ENCODE measurements around the gene CRKL. TPM values are rescaled to one million over a fixed set of nuclear protein-coding genes. Genes with fewer than 3 reads are reported as not detected.
"Not testable (repeated sequence)": the region's sequence is repeated elsewhere in the genome, so short reads cannot be mapped to it uniquely, and the experiment has no call there.

CRKL gene
- total RNA-seq, 2 donors from 2014 or later = 42.1 to 45.2 TPM

DNA sequence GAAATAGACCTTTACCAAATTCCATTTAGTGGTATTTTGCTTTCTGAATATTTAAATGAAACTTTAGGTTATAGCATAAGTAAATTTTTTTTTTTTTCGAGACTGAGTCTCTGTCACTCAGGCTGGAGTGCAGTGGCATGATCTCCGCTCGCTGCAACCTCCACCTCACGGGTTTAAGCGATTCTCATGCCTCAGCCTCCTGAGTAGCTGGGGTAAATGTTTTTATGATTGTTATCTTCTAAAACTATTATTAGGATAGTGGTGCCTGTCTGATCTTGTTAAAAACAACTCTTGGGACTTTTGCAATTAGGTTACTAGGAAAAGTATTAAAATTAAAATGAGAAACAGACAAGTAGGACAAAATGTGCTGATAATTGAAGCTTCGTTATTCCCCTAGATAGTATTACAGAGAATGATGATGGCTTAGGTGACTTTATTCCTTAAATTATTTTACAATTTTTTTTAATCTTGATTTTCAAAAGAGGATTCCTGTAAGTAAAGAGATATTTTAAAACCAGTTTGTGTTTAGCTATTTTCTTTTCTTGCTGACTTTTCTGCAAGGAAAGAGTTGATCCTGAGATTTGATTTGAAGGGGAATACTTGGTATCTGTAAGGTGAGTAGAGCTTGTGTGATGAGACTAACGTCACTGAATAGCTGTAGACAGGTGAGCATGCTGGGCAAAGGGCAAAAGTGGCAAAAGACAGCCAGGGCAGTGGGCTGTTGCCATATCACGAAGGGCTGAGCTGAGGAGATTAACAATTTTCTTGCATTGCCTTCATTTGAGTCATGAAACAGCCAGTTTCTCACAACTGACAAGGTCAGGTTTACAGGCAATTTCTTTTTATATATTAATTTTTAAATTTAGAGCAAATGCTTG, 20.8 kb downstream of the CRKL start:
- ATAC-seq (ENCODE audit: insufficient number of reproducible peaks, low FRiP score, low read depth) = no peak
- TF ChIP-seq, protein P1, sequence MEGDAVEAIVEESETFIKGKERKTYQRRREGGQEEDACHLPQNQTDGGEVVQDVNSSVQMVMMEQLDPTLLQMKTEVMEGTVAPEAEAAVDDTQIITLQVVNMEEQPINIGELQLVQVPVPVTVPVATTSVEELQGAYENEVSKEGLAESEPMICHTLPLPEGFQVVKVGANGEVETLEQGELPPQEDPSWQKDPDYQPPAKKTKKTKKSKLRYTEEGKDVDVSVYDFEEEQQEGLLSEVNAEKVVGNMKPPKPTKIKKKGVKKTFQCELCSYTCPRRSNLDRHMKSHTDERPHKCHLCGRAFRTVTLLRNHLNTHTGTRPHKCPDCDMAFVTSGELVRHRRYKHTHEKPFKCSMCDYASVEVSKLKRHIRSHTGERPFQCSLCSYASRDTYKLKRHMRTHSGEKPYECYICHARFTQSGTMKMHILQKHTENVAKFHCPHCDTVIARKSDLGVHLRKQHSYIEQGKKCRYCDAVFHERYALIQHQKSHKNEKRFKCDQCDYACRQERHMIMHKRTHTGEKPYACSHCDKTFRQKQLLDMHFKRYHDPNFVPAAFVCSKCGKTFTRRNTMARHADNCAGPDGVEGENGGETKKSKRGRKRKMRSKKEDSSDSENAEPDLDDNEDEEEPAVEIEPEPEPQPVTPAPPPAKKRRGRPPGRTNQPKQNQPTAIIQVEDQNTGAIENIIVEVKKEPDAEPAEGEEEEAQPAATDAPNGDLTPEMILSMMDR (IDR thresholded peaks at IDR 0.05) = no peak
- Histone ChIP-seq H3K4me1 (ENCODE audit: control insufficient read depth in 1 of 2, low read depth in 2 of 2) (peaks cover 16 to 51% of the 10 kb centered on the region in 2 donors), H3K27me3 (replicated peaks; ENCODE audit: insufficient read depth) (no peaks in the 10 kb centered on the region), H3K27ac (no peak overlapping the region), H3K9me3 (no peaks in the 10 kb centered on the region), H3K36me3 (peaks cover 12% of the 10 kb centered on the region), H3K4me3 (no peak overlapping the region)
- no peak for DNase-seq (ENCODE audit: low spot score)

DNA sequence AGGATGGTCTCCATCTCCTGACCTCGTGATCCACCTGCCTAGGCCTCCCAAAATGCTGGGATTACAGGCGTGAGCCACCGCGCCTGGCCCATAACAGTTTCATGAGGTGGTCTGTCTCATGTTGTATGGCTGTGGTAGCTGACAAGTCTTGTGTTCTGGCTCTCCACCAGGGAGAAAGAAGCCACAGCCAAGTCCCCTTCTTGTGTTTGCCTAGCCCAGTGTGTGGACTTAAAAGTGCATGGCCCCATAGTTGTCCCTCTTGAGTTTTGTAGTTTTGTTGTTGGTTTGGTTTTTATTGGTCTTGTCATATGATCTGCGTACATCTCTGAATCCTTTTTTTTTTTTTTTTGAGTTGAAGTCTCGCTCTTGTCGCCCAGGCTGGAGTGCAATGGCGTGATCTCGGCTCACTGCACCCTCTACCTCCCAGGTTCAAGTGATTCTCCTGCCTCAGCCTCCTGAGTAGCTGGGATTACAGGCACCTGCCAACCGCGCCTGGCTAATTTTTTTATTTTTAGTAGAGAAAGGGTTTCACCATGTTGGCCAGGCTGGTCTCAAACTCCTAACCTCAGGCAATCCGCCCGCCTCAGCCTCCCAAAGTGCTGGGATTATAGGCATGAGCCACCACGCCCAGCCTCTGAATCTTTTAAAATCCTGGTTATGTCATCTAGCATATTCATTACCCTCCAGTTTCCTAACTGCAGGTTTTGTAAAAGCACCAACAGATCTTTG, 22.4 kb downstream of the CRKL start:
- not testable (repeated sequence) for ATAC-seq (ENCODE audit: insufficient number of reproducible peaks, low FRiP score, low read depth); H3K9me3 ChIP-seq; H3K27me3 ChIP-seq (replicated peaks; ENCODE audit: insufficient read depth); DNase-seq (ENCODE audit: low spot score); H3K36me3 ChIP-seq; H3K4me3 ChIP-seq; H3K27ac ChIP-seq
- peaks cover 17 to 53% of the 10 kb centered on the region in 2 donors for H3K4me1 ChIP-seq (ENCODE audit: control insufficient read depth in 1 of 2, low read depth in 2 of 2)

DNA sequence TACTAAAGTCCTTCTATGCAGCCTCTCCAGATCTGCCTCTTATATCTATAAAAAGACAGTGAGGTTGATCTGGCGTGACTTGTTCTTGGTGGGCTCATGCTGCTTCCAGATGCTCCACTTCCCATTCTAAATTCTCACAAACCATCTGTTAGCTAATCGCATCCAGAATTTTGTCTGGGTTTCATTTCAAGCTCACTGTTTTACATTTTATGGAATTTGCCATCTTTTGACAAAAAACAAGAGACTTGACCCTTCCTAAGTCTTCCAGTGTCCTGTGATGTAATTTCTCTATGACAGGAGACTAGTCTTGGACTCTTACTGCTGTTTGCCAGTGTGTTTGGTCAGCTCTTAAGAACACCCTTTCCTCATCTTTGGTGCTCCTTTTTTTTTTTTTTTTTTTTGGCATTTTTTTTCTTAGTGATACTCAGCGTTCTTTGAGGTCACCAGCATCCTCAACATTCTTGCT, 23.0 kb downstream of the CRKL start:
- Histone ChIP-seq H3K36me3 (peaks cover 1% of the 10 kb centered on the region), H3K9me3 (no peaks in the 10 kb centered on the region), H3K27ac (no peak overlapping the region), H3K4me1 (ENCODE audit: control insufficient read depth in 1 of 2, low read depth in 2 of 2) (peaks cover 23 to 59% of the 10 kb centered on the region in 2 donors), H3K27me3 (replicated peaks; ENCODE audit: insufficient read depth) (no peaks in the 10 kb centered on the region), H3K4me3 (no peak overlapping the region)
- no peak for ATAC-seq (ENCODE audit: insufficient number of reproducible peaks, low FRiP score, low read depth)
- no peak for DNase-seq (ENCODE audit: low spot score)
- TF ChIP-seq, protein P1 (IDR thresholded peaks at IDR 0.05) = no peak

DNA sequence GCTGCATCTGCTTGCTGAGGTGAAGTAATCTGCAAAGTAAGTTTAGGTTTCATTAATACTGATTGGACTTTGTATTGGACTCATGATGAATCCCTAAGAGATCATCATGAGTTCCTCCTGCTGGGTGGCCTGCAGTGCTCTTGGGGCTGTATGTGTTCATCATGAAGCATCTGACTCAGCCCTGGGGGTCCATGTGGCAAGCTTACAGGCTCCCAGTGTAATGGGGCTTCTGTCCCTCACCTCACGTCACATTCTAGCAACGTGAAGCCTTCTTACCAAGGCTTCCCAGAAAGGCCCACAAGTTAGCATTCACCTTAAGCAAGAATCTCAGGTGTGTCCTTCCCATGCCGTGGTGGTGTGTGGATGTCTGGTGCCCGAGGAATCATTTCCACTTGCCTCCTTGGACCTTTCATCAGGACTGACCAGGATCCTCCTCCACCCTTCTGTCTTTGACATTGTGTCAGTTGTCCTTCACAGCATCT, 23.7 kb downstream of the CRKL start:
- TF ChIP-seq, protein P1 (IDR thresholded peaks at IDR 0.05) = no peak

DNA sequence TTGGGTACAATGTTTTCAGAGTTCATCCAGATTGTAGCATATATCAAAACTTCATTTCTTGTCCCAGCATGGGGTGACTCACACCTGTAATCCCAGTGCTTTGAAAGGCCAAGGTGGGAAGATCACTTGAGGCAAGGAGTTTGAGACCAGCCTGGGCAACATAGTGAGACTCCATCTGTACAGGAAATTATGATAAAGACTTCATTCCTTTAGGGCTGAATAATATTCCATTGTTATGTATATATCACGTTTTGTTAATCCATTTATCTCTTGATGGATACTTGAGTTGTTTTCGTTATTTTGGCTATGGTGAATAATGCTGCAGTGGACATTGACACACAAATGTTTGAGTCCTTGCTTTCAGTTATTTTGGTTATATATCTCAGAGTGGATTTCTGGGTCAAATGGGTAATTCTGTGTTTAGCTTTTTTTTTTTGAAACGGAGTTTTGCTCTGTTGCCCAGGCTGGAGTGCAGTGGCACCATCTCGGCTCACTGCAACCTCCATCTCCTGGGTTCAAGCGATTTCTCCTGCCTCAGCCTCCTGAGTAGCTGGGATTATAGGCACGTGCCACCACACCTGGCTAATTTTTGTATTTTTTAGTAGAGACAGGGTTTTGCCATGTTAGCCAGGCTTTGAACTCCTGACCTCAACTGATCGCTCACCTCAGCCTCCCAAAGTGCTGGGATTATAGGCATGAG, 25.1 kb downstream of the CRKL start:
- H3K36me3 ChIP-seq; ATAC-seq (ENCODE audit: insufficient number of reproducible peaks, low FRiP score, low read depth); H3K27ac ChIP-seq; DNase-seq (ENCODE audit: low spot score); H3K27me3 ChIP-seq (replicated peaks; ENCODE audit: insufficient read depth); H3K4me3 ChIP-seq; H3K9me3 ChIP-seq: not testable (repeated sequence)
- H3K4me1 ChIP-seq (ENCODE audit: control insufficient read depth in 1 of 2, low read depth in 2 of 2) = peaks cover 19 to 59% of the 10 kb centered on the region in 2 donors

More for the DNA sequence above, 23.7 kb downstream of the CRKL start:
- no peaks in the 10 kb centered on the region for H3K27me3 ChIP-seq (replicated peaks; ENCODE audit: insufficient read depth)
- H3K27ac ChIP-seq = no peak overlapping the region
- peaks cover 24 to 61% of the 10 kb centered on the region in 2 donors for H3K4me1 ChIP-seq (ENCODE audit: control insufficient read depth in 1 of 2, low read depth in 2 of 2)
- H3K36me3 ChIP-seq = no peaks in the 10 kb centered on the region
- H3K9me3 ChIP-seq = no peaks in the 10 kb centered on the region
- no peak for DNase-seq (ENCODE audit: low spot score)
- H3K4me3 ChIP-seq = no peak overlapping the region
- ATAC-seq (ENCODE audit: insufficient number of reproducible peaks, low FRiP score, low read depth) = no peak
